HG02610 (cell line): ENCODE measurements around the gene TTC39B.

Source experiments
- ATAC-seq: cut with Tn5 transposase; IDR thresholded peaks from one replicate; pipeline ENCODE4 v1.9.1; 2021; ENCODE audit warnings: mild to moderate bottlenecking, moderate library complexity; ENCODE audit not compliant: unreplicated experiment

The TTC39B gene

DNA sequence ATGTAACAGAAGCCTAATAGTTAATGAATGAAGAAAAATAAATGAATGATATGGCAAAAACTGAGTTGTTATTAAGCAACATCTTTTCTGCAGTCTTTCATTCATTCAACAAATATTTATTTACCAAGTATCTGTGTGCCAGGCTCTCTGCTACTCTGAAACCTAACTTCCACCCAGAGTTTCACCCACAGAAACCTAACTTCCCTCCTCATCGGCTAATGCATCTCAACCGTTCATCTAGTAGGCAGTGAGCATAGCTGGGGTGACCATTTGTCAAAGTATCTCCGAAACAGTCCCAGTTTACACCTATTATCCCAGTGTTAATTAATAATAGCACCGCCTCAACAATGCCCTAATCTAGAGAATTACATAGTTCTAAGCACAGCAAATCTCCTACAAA lies 1.5 kb downstream of the TTC39B start:
- ATAC-seq = no peak

DNA sequence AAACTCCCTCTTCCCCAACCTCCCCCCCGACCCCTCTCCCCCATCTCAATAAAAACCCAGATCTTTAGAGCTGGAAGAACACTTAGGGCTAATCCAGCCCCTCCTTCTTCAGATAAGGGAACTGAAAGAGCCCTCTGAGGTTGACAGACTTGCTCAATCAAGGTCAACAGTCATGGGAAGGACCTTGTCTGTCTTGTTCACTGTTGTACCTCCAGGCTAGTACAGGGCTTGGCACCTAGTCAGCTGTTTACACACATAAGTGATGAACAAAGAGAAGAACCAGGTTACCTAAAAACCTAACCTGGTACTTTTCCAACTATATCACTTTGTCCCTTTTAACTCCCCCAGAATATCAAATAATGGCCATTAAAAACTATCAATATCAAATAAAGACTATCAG lies 2.4 kb downstream of the TTC39B start:
- ATAC-seq = peak; percentile 43

DNA sequence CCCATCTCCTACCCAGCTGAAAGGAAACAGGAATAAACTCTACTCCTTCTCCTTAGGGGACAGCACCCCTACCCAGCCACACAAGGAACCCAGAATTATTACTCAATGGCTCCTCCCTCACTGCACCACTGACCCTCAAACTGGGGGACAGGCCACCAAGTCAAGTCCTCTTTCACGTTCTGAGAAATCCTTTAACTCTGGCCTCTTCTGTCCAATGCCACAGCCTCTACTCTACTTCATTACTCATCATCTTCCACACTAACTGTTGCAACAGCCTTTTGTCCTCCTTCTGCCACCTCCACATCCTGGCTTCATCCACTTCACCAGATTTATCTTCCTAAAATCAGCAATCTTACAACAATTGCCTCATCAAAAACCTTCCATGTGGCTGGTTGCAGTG lies 6.8 kb downstream of the TTC39B start:
- ATAC-seq = no peak

DNA sequence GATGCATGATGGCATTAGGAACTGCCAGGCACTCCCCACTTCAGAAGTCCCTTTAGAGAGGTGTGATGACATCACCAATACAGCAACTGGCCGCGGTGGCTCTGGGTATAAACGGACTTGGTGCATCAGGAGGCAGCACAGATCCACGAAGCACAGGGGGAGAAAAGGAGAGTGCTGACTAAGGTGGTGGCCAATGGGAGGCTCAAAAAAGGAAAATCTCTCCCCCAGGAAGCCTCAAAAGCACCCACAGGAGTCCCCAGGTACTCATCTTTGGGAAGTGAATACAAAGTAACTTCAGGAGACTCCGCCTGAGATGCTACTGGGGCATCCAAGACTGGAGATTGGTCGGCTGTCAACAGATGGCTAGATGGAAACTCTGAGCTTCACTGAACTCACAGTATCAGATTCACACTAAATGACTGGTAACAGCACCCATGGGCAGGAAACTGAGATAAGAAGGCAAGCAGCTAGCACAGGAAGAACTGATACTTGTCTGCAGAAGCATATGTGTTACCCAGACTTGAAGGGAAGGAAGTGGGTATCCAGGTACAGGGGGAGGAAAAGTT lies 7.6 kb downstream of the TTC39B start:
- ATAC-seq = peak; percentile 76

DNA sequence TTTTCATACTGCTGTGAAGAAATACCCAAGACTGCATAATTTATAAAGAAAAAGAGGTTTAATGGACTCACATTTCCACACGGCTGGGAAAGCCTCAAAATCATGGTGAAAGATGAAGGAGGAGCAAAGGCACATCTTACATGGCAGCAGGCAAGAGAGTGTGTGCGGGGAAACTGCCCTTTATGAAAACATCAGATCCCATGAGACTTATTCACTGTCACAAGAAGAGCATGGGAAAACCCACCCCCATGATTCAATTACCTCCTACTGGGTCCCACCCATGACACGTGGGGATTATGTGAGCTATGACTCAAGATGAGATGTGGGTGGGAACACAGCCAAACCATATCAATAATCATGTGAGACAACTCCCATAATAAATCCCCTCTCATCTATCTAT lies 8.7 kb downstream of the TTC39B start:
- no peak for ATAC-seq

DNA sequence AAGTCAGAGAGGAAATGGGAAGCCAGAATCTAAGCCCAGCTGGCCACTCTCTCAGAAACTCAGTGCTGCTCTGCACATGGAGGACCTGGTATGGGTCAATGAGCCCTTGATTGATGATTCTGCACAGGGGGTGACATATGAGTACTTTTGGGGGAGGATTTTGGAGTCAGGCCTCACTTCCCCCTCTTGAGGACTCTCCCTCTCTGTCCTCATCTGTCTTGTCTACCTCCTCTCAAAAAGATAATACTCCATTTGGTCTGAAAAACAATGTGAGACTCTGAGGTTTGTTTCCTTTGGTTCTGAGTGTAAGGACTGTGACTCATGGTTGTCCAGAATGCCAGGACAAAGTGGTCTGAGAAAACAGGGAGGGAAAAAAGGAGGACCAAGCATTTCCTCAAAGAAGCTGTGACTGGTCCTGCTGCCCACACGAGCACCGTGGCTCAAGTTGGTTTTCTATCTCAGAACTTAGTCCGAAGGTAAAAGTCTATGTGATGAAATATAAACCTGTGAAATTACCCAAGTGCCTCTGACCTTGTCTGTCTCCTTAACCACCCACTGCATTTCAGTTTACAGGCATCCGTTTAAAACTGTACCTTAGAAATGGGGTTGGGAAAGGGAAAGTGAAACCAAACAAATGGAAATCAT lies 11.1 kb downstream of the TTC39B start:
- ATAC-seq = peak; percentile 30

DNA sequence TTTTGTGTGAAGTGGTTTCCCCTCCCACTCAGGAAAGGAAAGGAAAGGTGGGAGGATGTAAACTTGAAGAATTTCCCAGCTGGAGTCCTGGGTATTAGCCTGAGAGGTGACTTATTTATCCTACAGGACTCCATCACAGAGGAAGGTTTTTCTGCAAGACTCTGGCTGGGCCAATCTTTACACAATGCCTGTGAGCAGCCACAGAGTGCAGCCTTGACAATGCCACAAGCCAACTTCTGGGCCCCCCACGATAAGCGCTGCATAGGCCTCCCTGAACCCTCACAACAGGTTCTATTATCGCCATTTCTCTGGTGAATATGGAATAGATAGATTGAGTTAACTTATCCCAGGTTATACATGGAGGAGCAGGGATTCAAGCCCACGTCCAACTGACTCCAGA lies 12.4 kb downstream of the TTC39B start:
- ATAC-seq = no peak

DNA sequence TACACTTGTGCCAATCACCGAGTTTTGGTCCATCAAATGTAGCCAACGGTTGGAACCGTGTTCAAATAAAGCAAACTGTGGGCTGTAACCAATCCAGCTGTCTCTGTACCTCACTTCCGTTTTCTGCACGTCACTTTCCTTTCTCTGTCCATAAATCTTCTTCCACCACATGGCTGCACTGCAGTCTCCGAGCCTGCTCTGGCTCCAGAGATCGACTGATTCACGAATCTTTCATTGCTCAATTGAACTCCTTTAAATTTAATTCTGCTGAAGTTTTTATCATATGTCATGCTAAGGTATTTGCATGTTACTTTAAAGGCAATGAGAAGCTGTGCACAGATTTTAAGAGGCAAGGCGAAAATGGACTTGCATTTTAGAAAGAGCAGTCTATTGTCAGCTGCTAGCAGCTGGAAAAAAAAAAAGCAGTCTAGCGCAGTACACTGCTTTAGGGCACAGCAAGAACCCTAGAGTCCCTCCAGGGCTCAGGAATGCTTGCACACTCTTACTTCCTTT lies 13.2 kb downstream of the TTC39B start:
- no peak for ATAC-seq

DNA sequence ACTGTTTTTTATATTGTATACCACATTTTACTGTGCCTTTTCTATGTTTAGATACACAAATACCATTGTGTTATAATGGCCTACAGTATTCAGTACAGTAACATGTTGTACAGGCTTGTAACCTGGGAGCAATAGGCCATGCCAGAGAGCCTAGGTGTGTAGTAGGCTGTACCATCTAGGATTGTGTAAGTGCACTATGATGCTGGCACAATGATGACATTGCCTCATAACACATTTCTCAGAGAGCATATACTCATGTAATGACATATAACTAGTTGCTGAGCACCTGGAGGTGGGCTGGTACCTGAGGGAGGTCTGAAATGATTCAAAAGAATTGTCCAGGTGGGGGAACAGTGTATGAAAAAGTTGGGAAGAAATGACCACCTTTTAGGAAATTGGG lies 13.9 kb downstream of the TTC39B start:
- no peak for ATAC-seq

DNA sequence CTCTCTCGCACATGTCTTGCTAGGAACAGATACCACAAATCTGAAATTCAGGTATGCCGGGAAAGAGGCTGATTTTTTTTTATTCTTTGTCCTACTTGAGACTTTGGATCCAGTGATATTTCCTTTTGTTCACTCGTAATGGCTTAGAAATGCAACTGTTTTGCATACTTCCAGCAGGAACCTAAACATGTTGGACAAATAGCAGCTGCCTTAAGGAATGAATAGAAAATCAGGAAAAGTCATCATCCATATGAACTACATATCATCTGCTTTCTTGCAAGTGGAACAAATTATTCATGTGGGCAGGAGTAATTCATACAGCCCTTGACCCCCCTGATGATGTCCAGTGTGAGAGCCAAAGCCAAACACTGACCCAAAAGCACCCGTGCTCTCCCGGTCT lies 17.4 kb downstream of the TTC39B start:
- ATAC-seq = no peak

DNA sequence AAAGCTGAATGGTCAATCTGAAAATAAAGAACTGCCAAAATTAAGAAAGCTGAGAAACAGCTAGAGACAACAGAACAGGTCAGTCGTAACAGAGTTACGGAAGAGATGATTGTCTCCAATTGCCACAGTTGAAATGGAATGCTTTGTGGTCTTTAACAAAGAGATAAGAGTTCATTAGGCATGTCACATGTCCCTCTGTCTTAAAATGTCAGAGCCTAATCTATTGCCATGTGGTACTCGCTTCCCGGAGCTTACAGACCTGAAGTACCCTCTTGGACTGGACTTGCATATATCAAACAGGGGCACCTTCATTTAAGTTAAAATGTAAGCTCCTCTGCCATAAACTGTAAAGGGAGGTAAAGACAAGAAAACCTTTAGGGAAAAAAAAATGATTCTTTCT lies 19.7 kb downstream of the TTC39B start:
- ATAC-seq = no peak

DNA sequence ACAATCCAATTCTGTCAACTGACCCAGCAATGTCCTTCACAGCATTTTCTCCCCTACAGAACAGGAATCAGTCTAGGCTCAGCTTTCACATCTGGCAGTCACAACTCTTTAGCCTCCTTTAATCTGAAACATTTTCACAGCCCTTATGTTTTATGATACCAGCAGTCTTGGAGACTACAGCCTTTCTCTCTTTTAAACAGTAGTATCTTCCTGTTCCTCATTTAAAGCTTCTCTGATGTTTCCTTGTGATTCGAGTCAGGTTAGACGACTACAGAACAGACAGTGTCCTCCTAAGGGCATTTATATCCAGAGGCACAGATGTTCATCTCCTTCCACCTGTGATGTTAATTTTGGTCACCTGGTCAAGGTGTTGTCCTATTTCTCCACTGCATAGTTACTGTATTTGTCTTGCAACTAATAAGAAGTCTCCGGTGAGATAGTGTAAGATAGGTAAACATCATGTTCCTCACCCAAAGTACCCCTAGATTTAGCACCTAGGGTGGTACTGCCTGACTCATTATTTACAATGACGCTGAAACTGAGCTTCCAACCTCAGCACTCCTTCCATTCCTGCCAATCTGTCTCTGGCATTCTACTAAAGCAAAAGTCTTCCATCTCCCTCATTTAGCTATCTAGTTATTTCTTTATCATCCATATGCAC lies 20.7 kb downstream of the TTC39B start:
- no peak for ATAC-seq

DNA sequence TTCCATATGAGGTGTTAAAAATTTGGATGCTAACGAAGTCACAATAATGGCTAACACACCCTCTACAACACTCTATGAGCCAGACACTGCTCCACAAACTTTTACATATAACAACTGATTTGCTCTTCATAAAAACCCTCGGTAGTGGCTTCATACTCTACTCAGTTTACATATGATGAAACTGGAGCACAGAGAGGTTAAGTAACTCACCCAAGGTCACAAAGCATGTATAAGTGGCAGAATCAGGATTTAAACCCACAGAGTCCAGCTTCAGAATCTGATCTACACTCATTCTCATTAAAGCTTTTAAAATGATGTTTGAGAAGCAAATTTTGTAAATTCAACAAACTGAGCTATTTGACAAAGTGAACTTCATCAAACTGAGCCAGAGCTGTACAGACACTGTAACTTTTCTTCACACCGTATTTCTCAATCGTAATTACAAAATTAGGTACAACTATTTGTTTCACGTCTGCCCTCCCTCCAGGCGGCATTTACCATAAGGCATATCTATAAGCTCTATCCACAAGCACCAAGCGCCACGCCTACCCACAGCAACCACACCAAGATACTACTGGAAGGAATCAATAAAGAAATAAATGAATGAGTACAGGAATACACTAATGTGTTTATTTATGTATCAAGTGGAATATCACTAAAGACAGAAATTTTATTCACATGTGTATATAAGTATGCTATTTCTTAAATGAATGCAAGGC lies 24.3 kb downstream of the TTC39B start:
- ATAC-seq = no peak

DNA sequence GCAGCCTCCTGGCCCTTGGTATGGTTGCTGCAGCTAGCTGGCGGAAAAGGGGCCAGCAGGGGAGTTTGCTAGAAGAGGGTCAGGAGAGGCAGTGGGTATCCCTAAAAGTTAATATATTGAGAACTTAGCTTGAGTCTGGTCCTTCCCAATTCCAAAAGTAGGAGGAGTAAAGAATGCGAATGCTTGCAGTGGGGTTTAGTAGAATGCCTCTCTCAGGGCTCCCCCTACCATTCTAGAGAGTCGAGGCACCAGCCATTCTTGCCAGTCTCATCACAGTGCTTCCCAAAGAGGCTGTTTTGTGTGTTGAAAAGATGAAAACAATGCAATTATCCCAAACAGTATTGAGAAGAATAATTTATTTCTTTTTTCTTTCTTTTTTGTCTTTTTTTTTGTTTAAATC lies 26.4 kb downstream of the TTC39B start:
- no peak for ATAC-seq

DNA sequence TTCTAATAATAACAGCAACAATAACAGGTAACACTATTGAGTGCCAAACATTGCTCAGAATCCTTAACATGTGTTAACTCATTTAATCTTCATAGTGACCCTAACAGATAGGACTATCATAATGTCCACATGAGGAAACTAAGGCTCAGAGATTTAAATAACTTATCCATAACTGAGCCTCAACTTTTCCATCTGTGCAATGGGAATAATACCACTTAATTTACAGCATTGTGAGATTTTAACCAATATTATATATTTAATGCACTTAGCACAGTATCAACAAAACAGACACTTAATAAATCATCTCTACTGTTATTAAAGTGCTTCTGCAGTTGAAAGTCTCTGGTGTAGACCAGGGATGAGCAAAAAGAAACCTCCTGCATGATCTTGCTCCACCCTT lies 28.2 kb downstream of the TTC39B start:
- no peak for ATAC-seq

DNA sequence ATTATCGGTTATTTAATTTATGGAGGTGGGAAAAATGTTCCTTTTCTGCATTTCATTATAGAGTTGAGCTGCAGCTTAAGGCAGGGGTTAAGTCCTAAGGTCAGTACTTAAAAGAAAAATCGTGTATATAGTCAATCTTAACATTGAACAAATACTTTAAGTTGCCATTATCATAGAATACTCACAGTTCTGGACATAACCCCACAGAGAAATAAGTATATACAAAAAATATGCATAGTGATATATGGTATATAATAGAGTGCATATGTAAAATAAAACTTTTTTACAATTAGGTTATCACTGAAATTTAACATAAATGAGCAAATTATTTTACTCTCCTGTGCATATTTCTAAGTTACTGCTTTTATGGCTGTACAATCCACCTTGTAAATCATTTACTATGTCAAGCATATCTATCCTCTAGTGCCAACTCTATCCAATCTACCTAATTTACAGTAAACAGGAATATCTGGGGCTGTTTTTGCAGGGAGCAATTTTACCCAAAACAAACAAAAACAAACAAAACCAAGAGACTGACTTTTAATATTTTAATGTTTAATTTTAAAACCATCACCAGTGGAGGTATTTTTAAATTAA lies 28.8 kb downstream of the TTC39B start:
- no peak for ATAC-seq

DNA sequence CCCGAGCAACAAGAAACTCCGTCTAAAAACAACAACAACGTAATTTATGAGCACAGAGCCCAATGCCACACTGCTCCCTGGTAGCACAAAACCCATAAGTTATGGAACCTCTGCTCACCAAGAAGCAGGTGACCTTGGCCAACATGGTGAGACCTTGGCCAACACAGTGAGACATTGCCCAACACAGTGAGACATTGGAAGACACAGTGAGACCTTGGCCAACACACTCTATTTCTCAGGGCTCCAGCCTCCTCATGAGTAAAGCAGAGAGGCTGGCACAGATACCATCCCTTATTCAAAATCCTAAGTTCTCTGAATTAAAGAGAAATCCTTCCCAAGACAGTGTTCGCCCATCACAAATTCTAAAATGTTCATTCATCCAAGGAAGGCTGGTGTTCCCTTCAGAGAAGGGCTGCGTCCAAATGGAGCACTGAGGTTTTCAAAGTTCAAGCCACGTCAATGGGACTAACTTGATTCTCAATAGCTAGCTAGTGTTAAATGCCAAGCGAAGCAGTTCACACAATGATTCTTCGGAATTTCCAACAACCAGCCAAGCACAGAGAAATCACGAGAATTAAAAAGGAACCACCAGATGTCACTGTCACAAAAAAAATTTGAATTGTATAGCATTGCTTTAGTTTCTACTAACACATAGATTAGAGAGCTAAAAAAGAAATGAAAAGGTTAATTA lies 29.5 kb downstream of the TTC39B start:
- peak; percentile 59 for ATAC-seq

DNA sequence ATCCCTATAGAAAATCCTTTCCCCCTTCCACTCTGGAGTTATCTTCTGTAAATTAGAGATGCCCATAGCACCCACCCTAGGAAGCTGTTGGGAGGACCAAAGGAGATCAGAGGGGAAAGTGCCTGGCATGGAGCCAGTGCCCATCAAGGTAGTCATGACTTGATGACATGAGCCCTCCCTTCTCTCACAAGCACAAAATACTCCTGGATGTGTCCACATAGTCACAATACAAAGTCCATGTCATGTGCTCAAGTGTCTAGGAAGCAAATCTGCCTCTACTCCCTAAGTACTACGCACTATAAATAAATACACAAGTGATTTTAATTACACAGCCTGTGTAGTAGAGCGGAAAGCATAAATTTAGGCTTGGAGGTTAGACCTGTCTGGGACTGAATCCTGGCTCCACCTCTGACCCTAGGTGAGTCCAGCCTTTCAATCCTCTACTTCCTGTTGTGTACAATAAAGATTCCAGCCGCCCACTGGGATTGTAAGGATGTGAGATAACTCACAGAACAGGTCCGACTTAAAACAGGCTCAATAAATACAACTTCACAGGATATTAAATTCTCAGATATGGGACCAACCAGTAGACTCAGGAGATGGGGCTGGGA lies 30.6 kb downstream of the TTC39B start:
- ATAC-seq = no peak

DNA sequence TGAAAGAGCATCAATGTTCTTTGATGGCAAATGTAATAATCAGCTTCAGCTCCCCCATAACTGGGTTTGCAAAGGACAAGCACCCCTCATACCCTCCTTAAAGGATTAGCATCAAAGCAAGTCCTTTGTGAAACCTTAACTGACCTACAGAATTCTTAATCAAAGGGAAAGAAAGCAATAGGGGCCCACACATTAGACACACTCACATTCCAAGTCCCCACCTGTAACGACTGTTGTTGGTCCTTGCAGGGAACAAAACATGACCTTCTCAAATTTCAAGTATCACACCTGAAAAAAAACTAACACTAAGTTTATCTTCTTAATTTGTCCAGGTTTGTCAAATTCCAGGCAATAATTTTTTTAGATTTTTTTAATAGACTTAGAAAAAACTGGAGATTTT lies 32.6 kb downstream of the TTC39B start:
- no peak for ATAC-seq

DNA sequence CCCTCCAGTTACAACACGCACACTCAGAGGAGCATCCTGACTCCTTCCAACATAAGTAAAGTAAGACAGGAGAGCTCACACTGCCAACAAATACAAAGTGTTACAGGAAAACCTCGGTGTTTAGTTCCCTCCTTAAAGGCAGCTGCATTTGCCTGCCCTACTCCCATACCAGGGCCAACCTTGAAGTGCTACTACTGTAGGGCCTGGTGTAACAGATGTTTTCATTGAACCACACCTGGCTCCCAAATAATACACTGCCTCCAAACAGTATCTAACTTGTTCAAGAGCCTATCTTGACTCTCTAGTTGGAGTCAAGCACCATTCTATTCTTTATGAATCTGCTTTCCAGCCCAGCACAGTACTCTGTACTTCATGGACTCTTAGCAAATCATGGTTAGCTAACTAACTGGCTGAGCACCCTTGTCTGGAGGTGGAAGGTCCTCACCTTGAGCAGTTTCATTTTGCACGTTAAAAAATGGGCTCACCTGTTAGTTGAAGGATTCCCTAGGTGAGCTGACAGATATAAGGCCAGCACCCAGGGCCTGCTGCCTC lies 34.6 kb downstream of the TTC39B start:
- ATAC-seq = no peak
